ENCODE results near the gene HS3ST2. TPM values are rescaled to one million over a fixed set of nuclear protein-coding genes. Genes with fewer than 3 reads are reported as not detected.
"Not testable (repeated sequence)": the region's sequence is repeated elsewhere in the genome, so short reads cannot be mapped to it uniquely, and the experiment has no call there.

Gene HS3ST2
- total and polyA plus RNA-seq, 10 donors, result 0.09 to 2.7 (median 0.21) TPM; not detected in 5

DNA sequence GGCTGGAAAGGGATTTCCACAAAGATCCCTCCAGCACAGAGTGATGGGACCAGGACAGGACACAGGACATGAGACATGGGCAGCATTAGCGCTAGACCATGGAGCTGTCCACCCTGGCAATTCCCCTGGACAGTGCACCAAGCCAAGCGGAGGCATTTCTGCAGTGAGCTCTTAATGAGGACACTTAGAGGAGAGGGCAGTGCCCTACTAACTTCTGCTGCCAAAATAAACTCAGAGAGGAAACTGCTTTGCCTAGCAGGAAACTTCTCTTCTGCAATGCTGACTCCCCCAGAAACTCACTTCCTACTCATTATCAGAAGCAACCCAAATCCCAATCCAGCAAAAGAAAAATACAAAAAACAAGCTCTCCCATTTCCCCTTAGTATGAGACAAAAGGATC lies 119.2 kb downstream of the HS3ST2 start:
- peak overlapping the region in 1 of 8 donors; percentile 34 for H3K4me3 ChIP-seq
- 0 to 10% (median 5%) methylated on average over 2 of the region's 2 CpGs for WGBS, 5 donors
- intact Hi-C loops (cut with DNase I; ENCODE audit: low total_unique reads), result no loop called here
- peaks cover 0 to 5% (median 0%) of the 10 kb centered on the region in 7 donors for H3K27me3 ChIP-seq (replicated peaks in 1 of 7)
- no peak for DNase-seq
- no peaks in the 10 kb centered on the region for H3K36me3 ChIP-seq
- H3K9me3 ChIP-seq, result no peaks in the 10 kb centered on the region
- no peak for TF ChIP-seq POLR2AphosphoS5 (IDR thresholded peaks at IDR 0.05)
- no peak for TF ChIP-seq POLR2A (IDR thresholded peaks at IDR 0.05)
- TF ChIP-seq, protein P1, sequence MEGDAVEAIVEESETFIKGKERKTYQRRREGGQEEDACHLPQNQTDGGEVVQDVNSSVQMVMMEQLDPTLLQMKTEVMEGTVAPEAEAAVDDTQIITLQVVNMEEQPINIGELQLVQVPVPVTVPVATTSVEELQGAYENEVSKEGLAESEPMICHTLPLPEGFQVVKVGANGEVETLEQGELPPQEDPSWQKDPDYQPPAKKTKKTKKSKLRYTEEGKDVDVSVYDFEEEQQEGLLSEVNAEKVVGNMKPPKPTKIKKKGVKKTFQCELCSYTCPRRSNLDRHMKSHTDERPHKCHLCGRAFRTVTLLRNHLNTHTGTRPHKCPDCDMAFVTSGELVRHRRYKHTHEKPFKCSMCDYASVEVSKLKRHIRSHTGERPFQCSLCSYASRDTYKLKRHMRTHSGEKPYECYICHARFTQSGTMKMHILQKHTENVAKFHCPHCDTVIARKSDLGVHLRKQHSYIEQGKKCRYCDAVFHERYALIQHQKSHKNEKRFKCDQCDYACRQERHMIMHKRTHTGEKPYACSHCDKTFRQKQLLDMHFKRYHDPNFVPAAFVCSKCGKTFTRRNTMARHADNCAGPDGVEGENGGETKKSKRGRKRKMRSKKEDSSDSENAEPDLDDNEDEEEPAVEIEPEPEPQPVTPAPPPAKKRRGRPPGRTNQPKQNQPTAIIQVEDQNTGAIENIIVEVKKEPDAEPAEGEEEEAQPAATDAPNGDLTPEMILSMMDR (IDR thresholded peaks at IDR 0.05 in 8 of 11, conservative IDR thresholded peaks at IDR 0.05 in 3 of 11), result no peak
- H3K27ac ChIP-seq, result no peak overlapping the region
- peaks cover 6 to 26% (median 17%) of the 10 kb centered on the region in 6 donors for H3K4me1 ChIP-seq

DNA sequence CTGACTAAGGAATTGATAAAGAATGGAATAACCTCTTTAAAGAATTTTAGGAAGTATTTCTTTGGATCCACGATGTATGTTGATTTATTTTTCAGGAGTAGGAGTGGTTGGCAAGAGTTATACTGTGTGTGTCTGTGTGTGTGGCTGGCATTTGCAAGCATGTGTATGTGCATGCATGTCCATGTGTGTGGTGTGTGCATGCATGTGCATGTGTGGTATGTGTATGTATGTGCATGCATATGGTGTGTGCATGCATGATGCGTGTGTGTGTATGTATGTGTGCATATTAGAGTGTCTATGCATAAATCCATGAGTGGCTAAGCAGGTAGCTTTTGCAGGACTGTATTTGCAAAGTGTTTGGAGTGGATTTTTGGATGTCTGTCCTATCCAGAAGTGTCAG lies 120.8 kb downstream of the HS3ST2 start:
- 69 to 77% (median 70%) methylated on average over 2 of the region's 2 CpGs for WGBS, 5 donors
- no peaks in the 10 kb centered on the region for H3K9me3 ChIP-seq
- intact Hi-C loops (cut with DNase I; ENCODE audit: low total_unique reads), result no loop called here
- TF ChIP-seq POLR2AphosphoS5 (IDR thresholded peaks at IDR 0.05) (no peak), POLR2A (IDR thresholded peaks at IDR 0.05) (no peak)
- TF ChIP-seq, protein P1 (IDR thresholded peaks at IDR 0.05 in 8 of 11, conservative IDR thresholded peaks at IDR 0.05 in 3 of 11), result no peak
- peaks cover 0 to 5% (median 0%) of the 10 kb centered on the region in 7 donors for H3K27me3 ChIP-seq (replicated peaks in 1 of 7)
- H3K4me3 ChIP-seq, result no peak overlapping the region
- no peak for DNase-seq
- H3K4me1 ChIP-seq, result peaks cover 6 to 32% (median 18%) of the 10 kb centered on the region in 6 donors
- no peak overlapping the region for H3K27ac ChIP-seq
- no peaks in the 10 kb centered on the region for H3K36me3 ChIP-seq

DNA sequence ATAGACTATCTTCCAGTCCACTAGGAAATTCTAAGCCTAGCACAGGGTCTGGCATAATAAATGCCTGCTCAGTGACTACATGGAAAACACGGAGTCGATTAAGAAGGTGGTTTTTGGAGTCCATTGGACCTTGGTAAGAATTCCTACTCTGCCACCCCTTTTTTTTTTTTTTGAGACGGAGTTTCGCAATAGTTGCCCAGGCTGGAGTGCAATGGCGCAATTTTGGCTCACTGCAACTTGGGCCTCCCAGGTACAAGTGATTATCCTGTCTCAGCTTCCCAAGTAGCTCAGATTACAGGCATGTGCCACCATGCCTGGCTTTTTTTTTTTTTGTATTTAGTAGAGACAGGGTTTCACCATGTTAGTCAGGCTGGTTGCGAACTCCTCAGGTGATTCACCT lies 123.2 kb downstream of the HS3ST2 start:
- WGBS, 5 donors, result 75 to 79% (median 78%) methylated on average over 5 to 6 of the region's 6 CpGs
- Histone ChIP-seq H3K36me3 (no peaks in the 10 kb centered on the region), H3K27ac (no peak overlapping the region), H3K9me3 (no peaks in the 10 kb centered on the region), H3K27me3 (replicated peaks in 1 of 7) (no peaks in the 10 kb centered on the region), H3K4me3 (no peak overlapping the region), H3K4me1 (peaks cover 6 to 32% (median 18%) of the 10 kb centered on the region in 6 donors)
- TF ChIP-seq, protein P1 (IDR thresholded peaks at IDR 0.05 in 8 of 11, conservative IDR thresholded peaks at IDR 0.05 in 3 of 11), result no peak
- TF ChIP-seq POLR2A (IDR thresholded peaks at IDR 0.05) (no peak), POLR2AphosphoS5 (IDR thresholded peaks at IDR 0.05) (no peak)
- no peak for DNase-seq
- intact Hi-C loops (cut with DNase I; ENCODE audit: low total_unique reads), result no loop called here

DNA sequence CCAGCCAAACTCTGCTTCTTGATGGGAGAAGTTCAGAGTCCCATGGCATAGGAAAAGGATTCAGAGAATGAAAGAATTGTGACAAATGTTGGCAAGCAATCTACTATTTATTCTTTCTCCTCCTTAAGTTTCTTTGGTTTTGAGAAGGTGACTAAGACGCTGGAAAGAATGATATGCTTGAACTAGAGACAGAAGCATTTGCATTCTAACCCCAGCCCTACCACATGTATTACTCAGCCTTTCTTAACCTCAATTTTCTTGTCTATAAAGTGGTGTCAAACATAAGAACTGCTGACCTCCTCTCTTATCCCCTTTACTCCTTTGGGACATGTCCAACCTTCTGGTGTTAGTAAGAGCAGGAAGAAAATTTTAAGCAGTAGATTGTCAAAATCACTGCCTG lies 124.7 kb downstream of the HS3ST2 start:
- Histone ChIP-seq H3K27ac (no peak overlapping the region), H3K4me1 (peaks cover 0 to 17% (median 6%) of the 10 kb centered on the region in 6 donors), H3K9me3 (no peaks in the 10 kb centered on the region), H3K4me3 (no peak overlapping the region), H3K27me3 (replicated peaks in 1 of 7) (peaks cover 0 to 8% (median 0%) of the 10 kb centered on the region in 7 donors), H3K36me3 (no peaks in the 10 kb centered on the region)
- 61 to 73% (median 69%) methylated on average over 1 of the region's 1 CpG for WGBS, 5 donors
- intact Hi-C loops (cut with DNase I; ENCODE audit: low total_unique reads), result no loop called here
- TF ChIP-seq POLR2AphosphoS5 (IDR thresholded peaks at IDR 0.05) (no peak), POLR2A (IDR thresholded peaks at IDR 0.05) (no peak)
- TF ChIP-seq, protein P1 (IDR thresholded peaks at IDR 0.05 in 8 of 11, conservative IDR thresholded peaks at IDR 0.05 in 3 of 11), result no peak
- no peak for DNase-seq

DNA sequence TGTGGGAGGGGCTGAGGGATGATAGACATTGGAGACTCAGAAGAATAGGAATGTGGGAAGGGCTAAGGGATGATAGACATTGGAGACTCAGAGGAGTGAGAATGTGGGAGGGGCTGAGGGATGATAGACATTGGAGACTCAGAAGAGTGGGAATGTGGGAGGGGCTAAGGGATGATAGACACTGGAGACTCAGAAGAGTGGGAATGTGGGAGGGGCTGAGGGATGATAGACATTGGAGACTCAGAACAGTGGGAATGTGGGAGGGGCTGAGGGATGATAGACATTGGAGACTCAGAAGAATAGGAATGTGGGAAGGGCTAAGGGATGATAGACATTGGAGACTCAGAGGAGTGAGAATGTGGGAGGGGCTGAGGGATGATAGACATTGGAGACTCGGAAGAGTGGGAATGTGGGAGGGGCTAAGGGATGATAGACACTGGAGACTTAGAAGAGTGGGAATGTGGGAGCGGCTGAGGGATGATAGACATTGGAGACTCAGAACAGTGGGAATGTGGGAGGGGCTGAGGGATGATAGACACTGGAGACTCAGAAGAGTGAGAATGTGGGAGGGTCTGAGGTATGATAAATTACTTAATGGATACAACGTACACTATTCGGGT lies 125.9 kb downstream of the HS3ST2 start:
- DNase-seq; H3K4me1 ChIP-seq; intact Hi-C loops (cut with DNase I; ENCODE audit: low total_unique reads); H3K27ac ChIP-seq; H3K9me3 ChIP-seq; H3K4me3 ChIP-seq; H3K36me3 ChIP-seq: not testable (repeated sequence)
- peaks cover 0 to 12% (median 0%) of the 10 kb centered on the region in 7 donors for H3K27me3 ChIP-seq (replicated peaks in 1 of 7)
- WGBS, 5 donors, result 75 to 81% (median 78%) methylated on average over 4 of the region's 4 CpGs

Measured in spleen (tissue), 11 donors.